Measurements from ENCODE around the gene BAIAP2L2.

GRCh38 chr22:38089474-38089851 lies 21.0 kb downstream of the BAIAP2L2 start:
- TF ChIP-seq CTCF (IDR thresholded peaks at IDR 0.05), result no peak
- TF ChIP-seq ZFX (IDR thresholded peaks at IDR 0.05; ENCODE audit: borderline replicate concordance), result no peak

All from 22Rv1 (cell line).